GM23338 (cell line): ENCODE results near the gene PRMT1. TPM values are rescaled to one million over a fixed set of nuclear protein-coding genes. Genes with fewer than 3 reads are reported as not detected.

Experiments
- ATAC-seq: fragments of 200-7000 bp; cut with Tn5 transposase; 3 replicates; pipeline ENCODE4 v1.9.1; 2020
- DNase-seq: peaks from one replicate; pipeline ENCODE4 v3.0.0-alpha.2; 2015; ENCODE audit warnings: low spot score
- H2AFZ ChIP-seq: fragments of 200-600 bp; sonication (generic); 2 replicates; pipeline ENCODE4 v1.8.0; 2016; ENCODE audit warnings: antibody characterized with exemption, mild to moderate bottlenecking, moderate library complexity
- H3F3A ChIP-seq: fragments of 200-600 bp; sonication (generic); replicated peaks from 2 replicates; pipeline ENCODE4 v1.8.0; 2017; ENCODE audit warnings: antibody characterized with exemption, mixed run types, low read depth
- H3K27ac ChIP-seq: fragments of 200-600 bp; sonication (generic); 2 replicates; pipeline ENCODE4 v1.6.1; 2016; ENCODE audit warnings: low read depth
- H3K27me3 ChIP-seq: fragments of 200-600 bp; sonication (generic); 2 replicates; pipeline ENCODE4 v1.8.0; 2016; ENCODE audit warnings: mild to moderate bottlenecking, mixed run types, moderate library complexity; ENCODE audit not compliant: insufficient read depth
- H3K36me3 ChIP-seq: fragments of 200-600 bp; sonication (generic); 2 replicates; pipeline ENCODE4 v1.8.0; 2016; ENCODE audit warnings: mild to moderate bottlenecking; ENCODE audit not compliant: insufficient read depth
- H3K4me1 ChIP-seq: fragments of 200-600 bp; sonication (generic); 2 replicates; pipeline ENCODE4 v1.8.0; 2016; ENCODE audit warnings: mild to moderate bottlenecking, moderate library complexity; ENCODE audit not compliant: insufficient read depth
- H3K4me2 ChIP-seq: fragments of 200-600 bp; sonication (generic); 2 replicates; pipeline ENCODE4 v1.7.1; 2017; ENCODE audit warnings: mixed run types
- H3K4me3 ChIP-seq: fragments of 200-600 bp; sonication (generic); 2 replicates; pipeline ENCODE4 v1.6.1; 2016; ENCODE audit warnings: mixed run types
- H3K79me2 ChIP-seq: fragments of 200-600 bp; sonication (generic); replicated peaks from 2 replicates; pipeline ENCODE4 v1.8.0; 2017; ENCODE audit warnings: mild to moderate bottlenecking; ENCODE audit not compliant: insufficient read depth
- H3K9me2 ChIP-seq: fragments of 200-600 bp; sonication (generic); 2 replicates; pipeline ENCODE4 v1.8.0; 2017; ENCODE audit not compliant: insufficient read depth
- H4K20me1 ChIP-seq: fragments of 200-600 bp; sonication (generic); replicated peaks from 2 replicates; pipeline ENCODE4 v1.8.0; 2017; ENCODE audit warnings: mild to moderate bottlenecking; ENCODE audit not compliant: insufficient read depth
- H3K27ac Mint-ChIP-seq: 2 replicates; pipeline ENCODE4 v1.8.0; 2020; ENCODE audit warnings: inconsistent platforms, mild to moderate bottlenecking, moderate library complexity, mixed read lengths
- H3K27me3 Mint-ChIP-seq: 3 replicates; pipeline ENCODE4 v1.8.0; 2022; ENCODE audit warnings: low read depth, mild to moderate bottlenecking, moderate library complexity, mixed read lengths, inconsistent platforms; ENCODE audit not compliant: insufficient read depth, poor library complexity
- H3K36me3 Mint-ChIP-seq: 3 replicates; pipeline ENCODE4 v1.8.0; 2021; ENCODE audit warnings: low read depth, mild to moderate bottlenecking, inconsistent platforms, moderate library complexity, mixed read lengths
- H3K4me1 Mint-ChIP-seq: 3 replicates; pipeline ENCODE4 v1.8.0; 2020; ENCODE audit warnings: mild to moderate bottlenecking, inconsistent platforms, mixed read lengths
- H3K4me3 Mint-ChIP-seq: 3 replicates; pipeline ENCODE4 v1.8.0; 2021; ENCODE audit warnings: moderate library complexity, mild to moderate bottlenecking, inconsistent platforms, mixed read lengths
- H3K9me3 Mint-ChIP-seq: 3 replicates; pipeline ENCODE4 v1.8.0; 2020; ENCODE audit warnings: moderate library complexity, mild to moderate bottlenecking, inconsistent platforms, mixed read lengths
- EZH2 ChIP-seq: fragments of 200-600 bp; sonication (generic); IDR thresholded peaks from one replicate; pipeline ENCODE4 v1.8.0; 2017; ENCODE audit warnings: antibody characterized with exemption, mild to moderate bottlenecking, low read depth; ENCODE audit not compliant: unreplicated experiment
- EZH2phosphoT487 ChIP-seq: fragments of 200-600 bp; sonication (generic); IDR thresholded peaks from one replicate; pipeline ENCODE4 v1.8.1; 2018; ENCODE audit warnings: antibody characterized with exemption; ENCODE audit not compliant: unreplicated experiment
- JUNB ChIP-seq: IDR thresholded peaks from one replicate; pipeline ENCODE4 v1.6.1; 2016; ENCODE audit warnings: antibody characterized with exemption; ENCODE audit not compliant: unreplicated experiment
- NANOG ChIP-seq: IDR thresholded peaks from 2 replicates; pipeline ENCODE4 v1.6.1; 2016; ENCODE audit warnings: antibody characterized with exemption, borderline replicate concordance
- STAT1 ChIP-seq: IDR thresholded peaks from one replicate; pipeline ENCODE4 v1.6.1; 2016; ENCODE audit warnings: antibody characterized with exemption; ENCODE audit not compliant: unreplicated experiment
- ZNF114 ChIP-seq: fragments of 250-450 bp; sonication (Bioruptor Pico); IDR thresholded peaks from 2 replicates; pipeline ENCODE4 v1.5.0; 2020; ENCODE audit warnings: mild to moderate bottlenecking, moderate library complexity
- ZNF331 ChIP-seq: fragments of 250-450 bp; sonication (Bioruptor Pico); IDR thresholded peaks from 2 replicates; pipeline ENCODE4 v1.5.0; 2020; ENCODE audit warnings: low read depth, mild to moderate bottlenecking, moderate library complexity
- polyA plus RNA-seq: library from polyadenylated mRNA; unstranded; fragments of >200 nt; fragmentation: Nextera tagmentation; extraction: Ambion mirVana; gene quantifications from 2 replicates; pipeline ENCODE4 v1.2.1, GENCODE V29; 2016
- total RNA-seq: library from RNA; depleted of rRNA; stranded (reverse); fragments of >200 nt; shearing (Covaris generic); gene quantifications from 2 replicates; pipeline ENCODE4 v1.2.3, GENCODE V29; 2014
- TF ChIP-seq, protein P1 (sequence below), 2 experiments: fragments of 200-600 bp in 1 of 2; sonication (generic) in 1 of 2; conservative IDR thresholded peaks; 2 replicates each; pipeline versions ENCODE4 v1.5.1 to v1.6.1; 2016 to 2017; ENCODE audit warnings: antibody characterized with exemption in 2 of 2, low read depth in 2 of 2, mild to moderate bottlenecking in 2 of 2, moderate library complexity in 1 of 2
- TF ChIP-seq, protein P2 (sequence below): IDR thresholded peaks from 2 replicates; pipeline ENCODE4 v1.6.1; 2016; ENCODE audit warnings: antibody characterized with exemption
- TF ChIP-seq, protein P3 (sequence below): IDR thresholded peaks from one replicate; pipeline ENCODE4 v1.6.1; 2018; ENCODE audit warnings: antibody characterized with exemption; ENCODE audit not compliant: unreplicated experiment

Gene PRMT1
- total and polyA plus RNA-seq, 2 experiments from 2014 or later = 590 to 700 TPM

DNA sequence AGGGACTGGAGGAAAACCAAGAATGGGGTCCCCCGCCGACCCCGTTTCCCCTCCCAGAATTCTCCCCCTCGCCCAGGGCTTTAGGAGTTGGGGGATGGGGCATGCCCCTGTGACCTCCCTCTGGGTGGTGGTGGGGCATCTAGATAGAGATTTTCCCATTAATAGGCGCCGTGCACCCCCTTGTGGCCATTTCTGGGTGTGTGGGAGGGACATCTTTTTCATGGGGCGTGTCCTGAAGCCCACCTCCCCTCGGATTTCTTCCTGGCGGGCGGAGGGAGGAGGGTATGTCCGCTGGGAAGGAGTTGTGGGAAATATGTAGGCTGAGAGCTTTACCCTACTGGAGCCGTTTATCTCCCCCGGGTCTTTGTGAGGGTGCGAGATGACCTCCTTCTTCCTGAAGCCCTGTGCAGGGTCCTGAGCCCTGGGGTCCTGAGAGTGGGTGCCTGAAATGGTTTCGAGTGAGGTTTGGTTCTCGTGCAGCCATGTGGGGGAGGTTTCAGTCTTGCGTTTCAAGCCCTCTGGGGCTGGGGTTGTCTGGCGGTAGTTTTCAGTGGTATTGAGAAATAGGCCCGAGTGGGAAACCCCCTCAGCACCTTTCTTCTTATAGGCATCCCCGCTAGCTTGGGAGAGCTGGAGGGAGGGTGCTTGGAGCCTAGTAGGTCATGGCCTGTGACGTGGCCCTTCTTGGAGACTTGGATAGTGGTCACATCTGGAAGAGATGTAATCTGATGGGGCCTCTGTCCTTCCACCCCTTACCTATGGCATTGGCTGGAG lies 1.0 kb downstream of the PRMT1 start:
- H3K4me3 Mint-ChIP-seq = peak overlapping the region; percentile 91
- no peaks in the 10 kb centered on the region for H3K27me3 ChIP-seq
- peak overlapping the region; percentile 84 for H3K4me2 ChIP-seq
- H3K79me2 ChIP-seq = peaks cover 51% of the 10 kb centered on the region
- peaks cover 40% of the 10 kb centered on the region for H3F3A ChIP-seq
- no peak overlapping the region for H2AFZ ChIP-seq
- DNase-seq (peak; percentile 97), ATAC-seq (peak; percentile 19)
- peak overlapping the region; percentile 92 for H3K27ac ChIP-seq
- peaks cover 27% of the 10 kb centered on the region for H3K36me3 ChIP-seq
- H3K4me3 ChIP-seq = peak overlapping the region; percentile 95
- no peaks in the 10 kb centered on the region; the same call in 2 of the 3 replicates for H3K9me3 Mint-ChIP-seq
- H3K4me1 Mint-ChIP-seq = peaks cover 19% of the 10 kb centered on the region
- TF ChIP-seq, protein P1, sequence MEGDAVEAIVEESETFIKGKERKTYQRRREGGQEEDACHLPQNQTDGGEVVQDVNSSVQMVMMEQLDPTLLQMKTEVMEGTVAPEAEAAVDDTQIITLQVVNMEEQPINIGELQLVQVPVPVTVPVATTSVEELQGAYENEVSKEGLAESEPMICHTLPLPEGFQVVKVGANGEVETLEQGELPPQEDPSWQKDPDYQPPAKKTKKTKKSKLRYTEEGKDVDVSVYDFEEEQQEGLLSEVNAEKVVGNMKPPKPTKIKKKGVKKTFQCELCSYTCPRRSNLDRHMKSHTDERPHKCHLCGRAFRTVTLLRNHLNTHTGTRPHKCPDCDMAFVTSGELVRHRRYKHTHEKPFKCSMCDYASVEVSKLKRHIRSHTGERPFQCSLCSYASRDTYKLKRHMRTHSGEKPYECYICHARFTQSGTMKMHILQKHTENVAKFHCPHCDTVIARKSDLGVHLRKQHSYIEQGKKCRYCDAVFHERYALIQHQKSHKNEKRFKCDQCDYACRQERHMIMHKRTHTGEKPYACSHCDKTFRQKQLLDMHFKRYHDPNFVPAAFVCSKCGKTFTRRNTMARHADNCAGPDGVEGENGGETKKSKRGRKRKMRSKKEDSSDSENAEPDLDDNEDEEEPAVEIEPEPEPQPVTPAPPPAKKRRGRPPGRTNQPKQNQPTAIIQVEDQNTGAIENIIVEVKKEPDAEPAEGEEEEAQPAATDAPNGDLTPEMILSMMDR (conservative IDR thresholded peaks at IDR 0.05; ENCODE audit: low read depth in 2 of 2) = peak; percentile 80 to 85
- TF ChIP-seq, protein P2, sequence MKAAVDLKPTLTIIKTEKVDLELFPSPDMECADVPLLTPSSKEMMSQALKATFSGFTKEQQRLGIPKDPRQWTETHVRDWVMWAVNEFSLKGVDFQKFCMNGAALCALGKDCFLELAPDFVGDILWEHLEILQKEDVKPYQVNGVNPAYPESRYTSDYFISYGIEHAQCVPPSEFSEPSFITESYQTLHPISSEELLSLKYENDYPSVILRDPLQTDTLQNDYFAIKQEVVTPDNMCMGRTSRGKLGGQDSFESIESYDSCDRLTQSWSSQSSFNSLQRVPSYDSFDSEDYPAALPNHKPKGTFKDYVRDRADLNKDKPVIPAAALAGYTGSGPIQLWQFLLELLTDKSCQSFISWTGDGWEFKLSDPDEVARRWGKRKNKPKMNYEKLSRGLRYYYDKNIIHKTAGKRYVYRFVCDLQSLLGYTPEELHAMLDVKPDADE = peak; percentile 35
- no peak for TF ChIP-seq ZNF114 (CRISPR knock-in tag)
- no peak for TF ChIP-seq JUNB
- peaks cover 22% of the 10 kb centered on the region for H3K4me1 ChIP-seq
- no peaks in the 10 kb centered on the region for H3K9me2 ChIP-seq
- H4K20me1 ChIP-seq = peaks cover 36% of the 10 kb centered on the region
- H3K27me3 Mint-ChIP-seq = peaks cover 35% of the 10 kb centered on the region
- peak overlapping the region; percentile 94 for H3K27ac Mint-ChIP-seq
- peaks cover 33% of the 10 kb centered on the region for H3K36me3 Mint-ChIP-seq

DNA sequence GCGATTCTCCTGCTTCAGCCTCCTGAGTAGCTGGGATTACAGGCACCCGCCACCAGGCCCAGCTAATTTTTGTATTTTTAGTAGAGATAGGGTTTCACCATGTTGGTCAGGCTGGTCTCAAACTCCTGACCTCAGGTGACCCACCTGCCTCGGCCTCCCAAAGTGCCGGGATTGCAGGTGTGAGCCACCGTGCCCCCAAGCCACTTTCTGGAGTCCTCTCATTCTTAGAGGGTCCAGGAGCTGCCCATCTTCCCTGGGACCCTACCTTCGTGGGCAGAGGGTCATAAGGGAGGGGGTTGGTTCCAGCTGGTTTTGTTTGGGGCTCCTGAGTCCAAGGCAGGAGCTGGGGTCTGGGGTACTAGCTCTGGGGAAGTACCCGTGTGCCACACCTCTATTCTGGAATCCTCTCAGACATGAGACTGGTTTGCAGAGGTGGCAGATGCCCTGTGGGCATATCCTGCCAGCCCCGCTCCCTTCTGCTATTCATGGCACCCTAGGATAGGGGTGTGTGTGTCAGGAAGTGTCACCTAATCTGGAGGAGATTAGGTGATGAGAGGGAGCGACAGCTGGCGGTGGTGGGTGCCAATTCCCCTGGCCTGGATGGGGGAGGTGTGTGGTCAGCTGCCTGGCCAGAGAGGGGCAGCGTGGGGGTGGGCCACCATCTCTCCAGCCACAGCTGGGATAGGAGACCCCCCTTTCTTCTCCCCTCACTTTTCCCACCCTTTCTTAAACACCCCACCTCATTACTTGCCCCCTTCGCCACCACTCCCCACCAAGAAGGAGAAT lies 2.1 kb downstream of the PRMT1 start:
- peaks cover 33% of the 10 kb centered on the region for H3K36me3 ChIP-seq
- no peaks in the 10 kb centered on the region for H3K9me2 ChIP-seq
- DNase-seq (no peak), ATAC-seq (no peak)
- TF ChIP-seq JUNB (no peak), EZH2 (no peak), ZNF331 (CRISPR knock-in tag) (no peak), NANOG (no peak), STAT1 (no peak), ZNF114 (CRISPR knock-in tag) (no peak), EZH2phosphoT487 (no peak)
- TF ChIP-seq, protein P3, sequence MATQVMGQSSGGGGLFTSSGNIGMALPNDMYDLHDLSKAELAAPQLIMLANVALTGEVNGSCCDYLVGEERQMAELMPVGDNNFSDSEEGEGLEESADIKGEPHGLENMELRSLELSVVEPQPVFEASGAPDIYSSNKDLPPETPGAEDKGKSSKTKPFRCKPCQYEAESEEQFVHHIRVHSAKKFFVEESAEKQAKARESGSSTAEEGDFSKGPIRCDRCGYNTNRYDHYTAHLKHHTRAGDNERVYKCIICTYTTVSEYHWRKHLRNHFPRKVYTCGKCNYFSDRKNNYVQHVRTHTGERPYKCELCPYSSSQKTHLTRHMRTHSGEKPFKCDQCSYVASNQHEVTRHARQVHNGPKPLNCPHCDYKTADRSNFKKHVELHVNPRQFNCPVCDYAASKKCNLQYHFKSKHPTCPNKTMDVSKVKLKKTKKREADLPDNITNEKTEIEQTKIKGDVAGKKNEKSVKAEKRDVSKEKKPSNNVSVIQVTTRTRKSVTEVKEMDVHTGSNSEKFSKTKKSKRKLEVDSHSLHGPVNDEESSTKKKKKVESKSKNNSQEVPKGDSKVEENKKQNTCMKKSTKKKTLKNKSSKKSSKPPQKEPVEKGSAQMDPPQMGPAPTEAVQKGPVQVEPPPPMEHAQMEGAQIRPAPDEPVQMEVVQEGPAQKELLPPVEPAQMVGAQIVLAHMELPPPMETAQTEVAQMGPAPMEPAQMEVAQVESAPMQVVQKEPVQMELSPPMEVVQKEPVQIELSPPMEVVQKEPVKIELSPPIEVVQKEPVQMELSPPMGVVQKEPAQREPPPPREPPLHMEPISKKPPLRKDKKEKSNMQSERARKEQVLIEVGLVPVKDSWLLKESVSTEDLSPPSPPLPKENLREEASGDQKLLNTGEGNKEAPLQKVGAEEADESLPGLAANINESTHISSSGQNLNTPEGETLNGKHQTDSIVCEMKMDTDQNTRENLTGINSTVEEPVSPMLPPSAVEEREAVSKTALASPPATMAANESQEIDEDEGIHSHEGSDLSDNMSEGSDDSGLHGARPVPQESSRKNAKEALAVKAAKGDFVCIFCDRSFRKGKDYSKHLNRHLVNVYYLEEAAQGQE = no peak
- peaks cover 22% of the 10 kb centered on the region for H3K4me1 ChIP-seq
- peak overlapping the region; percentile 95 for H3K4me3 ChIP-seq
- H3K27me3 Mint-ChIP-seq = peaks cover 40% of the 10 kb centered on the region
- peaks cover 43% of the 10 kb centered on the region for H4K20me1 ChIP-seq
- peak overlapping the region; percentile 84 for H3K4me2 ChIP-seq
- peak overlapping the region; percentile 84 for H3K27ac ChIP-seq
- H3K27ac Mint-ChIP-seq = no peak overlapping the region
- H3K27me3 ChIP-seq = no peaks in the 10 kb centered on the region
- H3K4me1 Mint-ChIP-seq = peaks cover 23% of the 10 kb centered on the region
- H3K79me2 ChIP-seq = peaks cover 58% of the 10 kb centered on the region
- no peaks in the 10 kb centered on the region; the same call in 2 of the 3 replicates for H3K9me3 Mint-ChIP-seq
- H3K36me3 Mint-ChIP-seq = peaks cover 35% of the 10 kb centered on the region
- H2AFZ ChIP-seq = no peak overlapping the region
- peak overlapping the region; percentile 91 for H3K4me3 Mint-ChIP-seq
- H3F3A ChIP-seq = peaks cover 37% of the 10 kb centered on the region
